Peyer's patch (tissue), 4 donors: ENCODE measurements around the gene POM121. TPM values are rescaled to one million over a fixed set of nuclear protein-coding genes. Genes with fewer than 3 reads are reported as not detected.
"Not testable (repeated sequence)": the region's sequence is repeated elsewhere in the genome, so short reads cannot be mapped to it uniquely, and the experiment has no call there.

Experiments used
- DNase-seq, 3 donors: peaks; one replicate each; pipeline ENCODE4 v3.0.0-alpha.2; 2017 to 2019
- H3K27ac ChIP-seq, 4 donors: fragments of 200-600 bp; sonication (generic); one replicate each; pipeline ENCODE4 v1.5.1; 2016 to 2019
- H3K27me3 ChIP-seq, 2 donors: fragments of 200-600 bp; sonication (generic); one replicate each; pipeline ENCODE4 v1.5.1; 2019
- H3K36me3 ChIP-seq, 3 donors: fragments of 200-600 bp; sonication (generic); one replicate each; pipeline ENCODE4 v1.5.1; 2016 to 2019
- H3K4me1 ChIP-seq, 4 donors: fragments of 200-600 bp; sonication (generic); one replicate each; pipeline ENCODE4 v1.5.1; 2016 to 2019
- H3K4me3 ChIP-seq, 4 donors: fragments of 200-600 bp; sonication (generic); 1 replicate in 3 of 4; 2 replicates in 1 of 4; pipeline ENCODE4 v1.5.1; 2016 to 2019; ENCODE audit warnings: mild to moderate bottlenecking in 1 of 4
- H3K9me3 ChIP-seq, 4 donors: fragments of 200-600 bp; sonication (generic); one replicate each; pipeline ENCODE4 v1.5.1; 2016 to 2019; ENCODE audit warnings: mild to moderate bottlenecking in 1 of 4
- CTCF ChIP-seq, 6 experiments: fragments of 450-650 bp in 4 of 6; fragments of 200-600 bp in 2 of 6; sonication (generic) in 1 of 6; IDR thresholded peaks; one replicate each; pipeline ENCODE4 v1.5.1; 2017 to 2019; ENCODE audit warnings: antibody characterized with exemption in 6 of 6, mild to moderate bottlenecking in 3 of 6, moderate library complexity in 1 of 6
- total RNA-seq, 4 donors: library from RNA; depleted of rRNA; stranded (reverse); fragments of >200 nt; gene quantifications; one replicate each; pipeline ENCODE4 v1.1.0, GENCODE V29; 2016

Gene POM121
- total RNA-seq, 4 donors from 2014 or later: 24.0 to 47.3 (median 37.1) TPM

GRCh38 chr7:72946130-72946745 lies 21.3 kb downstream of the POM121 start:
- H3K9me3 ChIP-seq, H3K4me3 ChIP-seq, H3K4me1 ChIP-seq, H3K27me3 ChIP-seq, H3K27ac ChIP-seq: not testable (repeated sequence)
- peaks cover 0 to 24% (median 0%) of the 10 kb centered on the region in 3 donors for H3K36me3 ChIP-seq
- DNase-seq: peak in 1 of 3 donors; percentile 39
- TF ChIP-seq CTCF (IDR thresholded peaks at IDR 0.05): peak in 4 of 6 experiments; percentile 22 to 36 (median 32)

GRCh38 chr7:72948714-72949113 lies 23.8 kb downstream of the POM121 start:
- DNase-seq: peak in 1 of 3 donors; percentile 31

GRCh38 chr7:72949276-72949675 lies 24.4 kb downstream of the POM121 start:
- not testable (repeated sequence) for H3K27ac ChIP-seq, H3K4me3 ChIP-seq, H3K27me3 ChIP-seq, H3K9me3 ChIP-seq, DNase-seq, H3K4me1 ChIP-seq
- H3K36me3 ChIP-seq: peaks cover 0 to 24% (median 0%) of the 10 kb centered on the region in 3 donors

More at GRCh38 chr7:72948714-72949113, 23.8 kb downstream of the POM121 start:
- not testable (repeated sequence) for H3K27me3 ChIP-seq, H3K4me1 ChIP-seq, H3K27ac ChIP-seq, H3K9me3 ChIP-seq, H3K4me3 ChIP-seq
- H3K36me3 ChIP-seq: peaks cover 0 to 24% (median 0%) of the 10 kb centered on the region in 3 donors

GRCh38 chr7:72949686-72950085 lies 24.8 kb downstream of the POM121 start:
- not testable (repeated sequence) for H3K4me3 ChIP-seq, H3K9me3 ChIP-seq, H3K4me1 ChIP-seq, H3K27ac ChIP-seq, H3K27me3 ChIP-seq
- peak in 1 of 3 donors; percentile 46 for DNase-seq
- peaks cover 0 to 24% (median 0%) of the 10 kb centered on the region in 3 donors for H3K36me3 ChIP-seq

GRCh38 chr7:72950432-72950831 lies 25.5 kb downstream of the POM121 start:
- not testable (repeated sequence) for H3K4me3 ChIP-seq, H3K4me1 ChIP-seq, H3K27me3 ChIP-seq, DNase-seq, H3K27ac ChIP-seq, H3K9me3 ChIP-seq
- peaks cover 0 to 23% (median 0%) of the 10 kb centered on the region in 3 donors for H3K36me3 ChIP-seq

- not testable (repeated sequence) for H3K9me3 ChIP-seq, H3K4me1 ChIP-seq, H3K27me3 ChIP-seq, H3K36me3 ChIP-seq
- Histone ChIP-seq H3K4me3 (peak overlapping the region in 3 of 4 donors; percentile 38 to 55 (median 49)), H3K27ac (peak overlapping the region in 2 of 4 donors; percentile 58 to 59)
- DNase-seq: peak in 1 of 3 donors; percentile 6
Measured at GRCh38 chr7:72953901-72954562, 29.1 kb downstream of the POM121 start.

GRCh38 chr7:72954563-72955198 lies 29.8 kb downstream of the POM121 start:
- peak in 1 of 3 donors; percentile 39 for DNase-seq
- H3K4me3 ChIP-seq: peak overlapping the region in 3 of 4 donors; percentile 38 to 55 (median 49)

GRCh38 chr7:72960029-72960428 lies 35.1 kb downstream of the POM121 start:
- H3K36me3 ChIP-seq, H3K4me3 ChIP-seq, H3K4me1 ChIP-seq, H3K9me3 ChIP-seq, H3K27me3 ChIP-seq, DNase-seq, H3K27ac ChIP-seq: not testable (repeated sequence)

More at GRCh38 chr7:72954563-72955198, 29.8 kb downstream of the POM121 start:
- H3K27me3 ChIP-seq, H3K36me3 ChIP-seq, H3K4me1 ChIP-seq, H3K9me3 ChIP-seq: not testable (repeated sequence)
- peak overlapping the region in 2 of 4 donors; percentile 58 to 59 for H3K27ac ChIP-seq

- not testable (repeated sequence) for H3K4me1 ChIP-seq, H3K27ac ChIP-seq
Measured at GRCh38 chr7:72960626-72961345, 35.9 kb downstream of the POM121 start.

GRCh38 chr7:72961346-72961650 lies 36.4 kb downstream of the POM121 start:
- H3K27ac ChIP-seq, H3K9me3 ChIP-seq, H3K36me3 ChIP-seq, H3K4me3 ChIP-seq, H3K4me1 ChIP-seq, DNase-seq, H3K27me3 ChIP-seq: not testable (repeated sequence)

More at GRCh38 chr7:72960626-72961345, 35.9 kb downstream of the POM121 start:
- not testable (repeated sequence) for H3K9me3 ChIP-seq, H3K27me3 ChIP-seq, H3K36me3 ChIP-seq, DNase-seq, H3K4me3 ChIP-seq

- not testable (repeated sequence) for H3K4me3 ChIP-seq, H3K27ac ChIP-seq, H3K27me3 ChIP-seq, H3K36me3 ChIP-seq, H3K9me3 ChIP-seq, H3K4me1 ChIP-seq
- peak in 1 of 3 donors; percentile 10 for DNase-seq
Measured at GRCh38 chr7:72963056-72963455, 38.2 kb downstream of the POM121 start.

GRCh38 chr7:72965186-72965975 lies 40.5 kb downstream of the POM121 start:
- DNase-seq, H3K27ac ChIP-seq, H3K27me3 ChIP-seq, H3K36me3 ChIP-seq, H3K4me1 ChIP-seq, H3K9me3 ChIP-seq, H3K4me3 ChIP-seq: not testable (repeated sequence)

- not testable (repeated sequence) for H3K36me3 ChIP-seq, H3K4me1 ChIP-seq, H3K27ac ChIP-seq, H3K27me3 ChIP-seq, H3K4me3 ChIP-seq, H3K9me3 ChIP-seq
- peak in 1 of 3 donors; percentile 46 for DNase-seq
Measured at GRCh38 chr7:72966892-72967291, 42.0 kb downstream of the POM121 start.
